Hematopoietic multipotent progenitor cell (in vitro differentiated cells): ENCODE measurements around the gene ITPR1. TPM values are rescaled to one million over a fixed set of nuclear protein-coding genes. Genes with fewer than 3 reads are reported as not detected.

ENCODE experiments used
- DNase-seq, 3 donors: peaks; one replicate each; pipeline ENCODE4 v3.0.0-alpha.2; 2011 to 2015; ENCODE audit warnings: low read depth in 2 of 3, low spot score in 2 of 3
- total RNA-seq: library from RNA; depleted of rRNA; stranded (reverse); fragments of >200 nt; gene quantifications from one replicate; pipeline ENCODE4 v1.2.3, GENCODE V29; 2012

Gene ITPR1
- total RNA-seq, 1 donor, result 166 TPM

DNA sequence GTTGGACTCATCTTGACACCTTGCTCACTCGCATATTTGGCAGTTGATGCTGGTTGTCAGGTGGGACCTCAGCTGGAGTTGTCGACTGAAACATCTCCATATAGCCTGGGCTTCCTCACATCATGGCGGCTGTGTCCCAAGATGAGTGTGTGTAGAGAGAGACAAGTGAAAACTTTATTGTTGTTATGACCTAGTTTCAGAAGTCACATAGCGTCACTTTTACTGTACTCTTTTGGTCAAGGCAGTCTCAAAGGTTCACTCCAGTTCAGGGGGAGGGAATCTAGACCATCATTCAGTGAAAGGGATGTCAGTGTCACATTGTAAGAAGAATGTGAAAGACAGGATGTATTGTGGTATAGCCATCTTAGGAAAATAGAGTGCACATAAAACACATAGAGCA lies 214.2 kb downstream of the ITPR1 start:
- no peak for DNase-seq

DNA sequence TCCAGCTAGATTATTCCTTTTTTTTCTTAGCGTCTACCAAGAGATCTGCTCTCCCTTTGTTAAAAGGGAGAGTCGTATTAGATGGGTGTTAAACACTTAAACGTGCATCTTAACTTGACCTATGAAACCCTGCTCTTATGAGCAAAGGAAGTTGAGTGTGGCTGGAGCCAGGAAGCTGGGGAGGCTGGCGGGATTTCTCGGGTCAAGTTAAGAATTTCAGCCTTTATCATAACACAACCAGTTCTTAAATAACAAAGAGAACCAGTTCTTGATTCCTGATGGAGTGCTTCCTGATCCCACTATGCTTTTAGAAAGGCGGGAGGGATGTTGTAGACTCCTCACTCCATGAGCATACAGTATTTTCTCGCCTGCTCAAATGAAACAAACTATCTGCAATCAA lies 215.1 kb downstream of the ITPR1 start:
- DNase-seq, result no peak

DNA sequence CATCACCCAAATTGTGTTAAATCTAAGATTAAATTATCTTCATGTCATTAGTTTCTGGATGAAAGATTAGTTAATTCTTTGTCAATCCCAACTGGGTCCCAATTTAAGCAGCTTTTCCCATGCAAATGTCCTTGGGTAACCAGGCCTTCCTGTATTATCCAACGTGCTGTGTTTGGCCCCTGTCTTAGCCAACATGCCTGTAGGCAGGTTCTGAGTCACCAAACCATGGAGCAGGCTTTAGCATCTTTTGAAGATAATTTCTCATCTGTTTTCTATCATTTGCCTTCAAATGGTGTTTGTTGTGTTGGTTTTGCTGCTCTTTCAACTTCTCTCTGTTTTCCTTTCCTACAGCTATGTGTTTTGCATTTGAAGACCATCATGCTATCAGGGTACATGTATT lies 216.2 kb downstream of the ITPR1 start:
- DNase-seq, result no peak

- no peak for DNase-seq
These were observed 217.0 kb downstream of the ITPR1 start for GRCh38 chr3:4710191-4710590.

GRCh38 chr3:4711680-4711992 lies 218.5 kb downstream of the ITPR1 start:
- DNase-seq, result no peak

GRCh38 chr3:4712109-4712508 lies 219.0 kb downstream of the ITPR1 start:
- DNase-seq, result no peak

- no peak for DNase-seq
These were observed 220.9 kb downstream of the ITPR1 start for GRCh38 chr3:4714045-4714444.

DNA sequence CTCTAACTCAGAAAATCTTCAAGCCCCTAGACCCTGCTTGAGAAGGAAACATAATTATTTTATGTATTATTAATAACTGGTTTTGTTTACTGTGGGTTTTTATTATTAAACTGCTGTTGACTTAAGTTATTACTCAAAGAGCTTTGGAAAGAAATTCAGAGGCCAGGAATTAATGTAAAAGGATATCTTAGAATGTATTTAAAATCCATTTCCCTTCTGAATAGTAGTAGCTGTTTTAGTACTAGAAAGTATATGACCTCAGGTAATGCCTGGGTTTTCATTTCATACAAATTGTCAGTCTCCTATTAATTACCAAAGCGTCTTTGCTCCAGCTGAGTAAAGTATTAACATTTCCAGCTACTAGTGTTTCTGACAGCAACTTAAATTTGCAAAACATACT lies 223.1 kb downstream of the ITPR1 start:
- DNase-seq, result no peak

DNA sequence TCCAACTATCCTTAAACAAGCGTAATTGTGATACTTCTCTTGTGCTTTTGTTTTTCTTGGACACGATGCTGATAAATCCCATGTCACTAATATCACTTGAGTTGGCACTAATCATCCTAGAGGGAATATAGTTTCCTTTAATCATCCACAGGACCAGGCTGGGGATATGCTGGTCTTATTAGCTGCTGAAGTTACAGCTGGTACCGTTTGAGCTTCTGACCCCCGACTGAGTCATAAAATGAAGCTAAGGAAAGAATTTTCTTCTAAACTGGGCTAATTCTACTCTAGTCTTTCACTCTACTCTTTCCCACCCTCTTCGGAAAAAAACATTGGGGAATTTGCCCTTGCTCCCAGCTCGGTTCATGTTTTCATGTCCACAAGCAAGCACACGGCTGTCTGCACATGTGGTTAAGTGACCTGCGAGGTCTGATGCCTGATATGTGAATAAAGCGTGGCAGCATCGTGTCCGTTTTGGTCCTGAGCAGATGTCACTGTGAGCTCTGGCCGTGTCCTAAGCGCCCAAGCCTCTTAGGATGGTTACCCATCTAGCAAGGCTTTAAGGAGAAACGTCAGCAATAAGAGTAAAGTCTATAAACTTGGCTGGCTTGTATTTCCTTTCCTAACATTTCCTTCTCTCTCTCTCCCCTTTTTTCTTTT lies 223.7 kb downstream of the ITPR1 start:
- DNase-seq, result no peak

GRCh38 chr3:4717363-4717740 lies 224.2 kb downstream of the ITPR1 start:
- no peak for DNase-seq

DNA sequence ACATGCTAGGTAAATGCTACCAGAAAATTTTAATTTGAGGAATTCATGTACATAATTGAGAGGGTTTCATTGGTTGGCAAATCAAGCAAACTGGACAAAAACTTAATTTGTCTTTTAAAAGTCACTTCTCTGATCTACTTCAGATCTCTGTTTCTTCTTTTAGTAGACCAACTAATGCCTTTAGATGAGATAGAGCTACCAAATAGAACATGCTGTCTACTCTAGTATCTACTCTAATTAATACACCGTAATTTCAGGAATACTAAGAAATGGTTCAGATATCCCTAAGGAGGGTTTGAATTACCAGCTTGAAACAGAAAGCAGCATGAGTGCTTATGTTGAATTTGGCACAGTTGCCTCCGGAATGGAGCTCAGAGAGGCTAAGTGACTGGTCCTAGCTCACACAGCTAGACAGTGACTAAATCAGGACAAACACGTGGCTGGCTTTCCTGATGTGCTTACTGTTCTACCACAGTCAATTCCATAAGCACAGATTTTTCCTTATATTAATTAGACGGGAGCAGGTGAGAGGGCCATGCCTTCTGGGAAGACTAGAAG lies 225.1 kb downstream of the ITPR1 start:
- DNase-seq, result no peak

GRCh38 chr3:4719046-4719501 lies 225.9 kb downstream of the ITPR1 start:
- DNase-seq, result no peak

DNA sequence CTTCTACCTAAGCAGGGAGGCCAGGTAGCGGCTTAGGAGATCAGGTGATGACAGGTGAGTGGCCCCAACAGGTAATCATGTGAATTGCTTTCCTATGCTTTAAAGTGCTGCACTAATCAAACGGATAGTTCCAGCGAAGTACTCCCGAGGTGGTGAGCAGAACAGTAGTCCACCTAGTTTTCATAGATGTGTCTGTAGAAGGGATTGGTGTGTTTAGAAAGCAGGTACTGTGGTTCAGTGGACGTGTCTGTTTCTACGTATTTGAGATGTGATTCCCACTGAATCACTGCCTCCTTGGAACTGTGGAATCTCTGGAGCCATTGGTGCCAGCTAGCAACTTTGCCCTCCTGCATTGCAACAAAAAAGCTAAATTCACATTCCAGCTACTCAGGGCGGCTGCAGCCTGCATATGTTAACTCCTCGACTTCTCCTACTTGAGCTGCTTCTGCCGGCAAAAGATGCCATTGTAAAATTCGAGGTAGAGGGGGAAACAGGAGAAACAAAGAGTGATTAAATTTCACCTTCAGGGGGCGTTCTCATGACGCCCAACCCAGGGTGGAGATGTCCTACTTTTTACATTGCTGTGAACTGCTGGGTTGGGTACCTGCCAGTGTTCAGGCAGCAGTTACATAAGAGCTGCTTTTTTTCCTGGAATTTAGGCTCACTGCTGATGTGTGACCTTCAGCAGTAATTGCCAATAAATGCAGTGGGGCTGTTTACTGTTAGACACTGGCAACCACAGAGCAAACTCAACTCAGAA lies 227.3 kb downstream of the ITPR1 start:
- peak in 2 of 3 donors; percentile 53 to 70 for DNase-seq

DNA sequence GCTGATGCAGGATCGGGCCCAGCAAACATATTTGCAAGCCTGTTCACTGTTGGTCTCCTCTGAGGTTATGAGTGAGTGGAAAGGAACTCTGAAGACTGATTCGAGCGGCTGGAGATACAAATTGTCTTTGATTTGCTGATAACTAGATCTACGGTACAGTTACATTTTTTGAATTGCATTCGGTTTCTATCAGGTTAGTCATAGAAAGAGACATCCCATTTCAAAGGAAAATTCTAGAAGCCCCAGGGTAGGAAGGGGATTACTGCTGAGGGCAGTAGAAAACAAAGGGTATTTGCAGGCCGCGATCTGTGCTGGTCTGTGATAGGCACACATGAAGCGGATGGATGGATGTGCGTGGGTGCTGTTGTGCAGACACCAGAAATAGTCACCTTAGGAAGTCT lies 228.4 kb downstream of the ITPR1 start:
- DNase-seq, result no peak

GRCh38 chr3:4722103-4722502 lies 229.0 kb downstream of the ITPR1 start:
- peak in 2 of 3 donors; percentile 50 to 67 for DNase-seq

DNA sequence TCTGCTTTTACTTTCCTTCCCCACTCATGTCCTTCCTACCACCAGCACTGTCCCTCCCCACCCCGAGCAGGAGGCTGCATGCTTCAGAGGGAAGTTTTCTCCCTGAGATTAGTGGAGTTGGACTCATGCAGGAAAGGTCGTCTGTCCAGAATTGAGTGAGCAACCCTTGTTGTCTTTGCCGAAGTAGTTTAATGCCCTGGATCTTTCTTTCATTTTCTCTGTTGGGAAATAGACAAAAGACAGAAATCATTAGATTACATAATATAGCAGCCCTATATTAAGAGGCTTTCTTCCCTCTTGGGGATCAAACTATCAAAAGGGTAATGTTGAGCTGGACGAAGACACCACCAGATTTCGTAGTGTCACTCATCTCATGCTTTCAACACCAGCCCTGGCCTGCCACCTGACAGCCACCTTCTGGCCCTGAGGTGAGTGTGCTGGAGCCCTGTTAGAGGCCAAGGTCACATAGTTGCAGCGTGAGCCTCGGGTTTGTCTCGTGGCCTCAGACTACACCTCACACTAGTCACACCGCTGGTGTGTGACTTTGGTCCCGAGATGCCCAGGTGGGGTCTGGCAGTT lies 231.0 kb downstream of the ITPR1 start:
- DNase-seq, result no peak

GRCh38 chr3:4726549-4726948 lies 233.4 kb downstream of the ITPR1 start:
- no peak for DNase-seq

- no peak for DNase-seq
These were observed 236.2 kb downstream of the ITPR1 start for GRCh38 chr3:4729061-4729973.

- DNase-seq, result no peak
These were observed 237.6 kb downstream of the ITPR1 start for GRCh38 chr3:4730719-4731118.

- no peak for DNase-seq
These were observed 238.5 kb downstream of the ITPR1 start for GRCh38 chr3:4731543-4732111.
